Head of caudate nucleus (tissue), 42 donors: ENCODE results near the gene CD248.

Source experiments
- DNase-seq, 42 donors: peaks; one replicate each; pipeline versions ENCODE4 v3.0.0 to v3.0.0-alpha.2; 2020 to 2021; ENCODE audit warnings: mixed read lengths in 7 of 42
- intact Hi-C: fragments of 100-400 bp; cut with DNase I; formaldehyde crosslinking; loops from one replicate; pipeline ENCODE4 v1.15.0; 2022

The CD248 gene

DNA sequence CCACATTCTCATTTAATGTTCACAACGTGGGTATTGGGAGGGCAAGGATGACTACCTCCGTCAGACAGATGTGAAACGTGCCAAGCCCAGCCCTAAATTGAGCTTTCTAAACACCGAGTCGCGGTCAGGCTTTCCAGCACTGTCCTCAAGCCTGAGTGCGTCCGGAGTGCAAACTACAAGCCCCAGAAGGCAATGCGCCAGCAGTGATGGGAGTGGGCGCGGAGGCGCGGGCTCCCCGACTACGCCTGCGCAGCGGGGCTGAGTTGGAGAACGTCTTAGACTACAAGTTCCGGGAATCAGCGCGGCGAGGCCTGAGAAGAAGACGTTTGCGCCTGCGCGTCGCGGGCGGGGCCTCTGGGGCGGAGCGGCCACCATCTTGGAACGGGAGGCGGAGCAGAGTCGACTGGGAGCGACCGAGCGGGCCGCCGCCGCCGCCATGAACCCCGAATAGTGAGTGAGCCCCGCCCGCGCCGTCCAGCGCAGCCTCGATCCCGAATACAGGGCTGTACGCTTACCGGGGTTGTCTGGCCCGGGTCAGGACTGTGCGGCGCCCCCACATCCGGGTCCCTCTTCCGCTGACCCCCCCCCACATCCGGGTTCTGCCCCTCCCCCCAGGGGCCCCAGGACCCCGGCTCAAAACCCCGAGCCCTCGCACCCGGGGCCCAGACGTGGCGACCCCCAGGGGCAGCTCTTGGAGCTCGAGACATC lies 48.4 kb downstream of the CD248 start, which contains the start of gene RAB1B:
RAB1B (plus strand) TSS at position 396 of the 708 bp plus-strand sequence; CDS start at position 437, 41 bp downstream.
- peak; percentile 98 to 100 (median 100) for DNase-seq
- intact Hi-C loops = no loop called here

- DNase-seq = peak; percentile 74 to 95 (median 90)
- intact Hi-C loops = no loop called here
These were observed 49.2 kb downstream of the CD248 start for GRCh38 chr11:66267379-66268243.

GRCh38 chr11:66267039-66267378 lies 49.8 kb downstream of the CD248 start:
- intact Hi-C loops = no loop called here
- peak in 1 of 42 donors; percentile 38 for DNase-seq

GRCh38 chr11:66266378-66267038 lies 50.3 kb downstream of the CD248 start:
- intact Hi-C loops = no loop called here
- no peak for DNase-seq

DNA sequence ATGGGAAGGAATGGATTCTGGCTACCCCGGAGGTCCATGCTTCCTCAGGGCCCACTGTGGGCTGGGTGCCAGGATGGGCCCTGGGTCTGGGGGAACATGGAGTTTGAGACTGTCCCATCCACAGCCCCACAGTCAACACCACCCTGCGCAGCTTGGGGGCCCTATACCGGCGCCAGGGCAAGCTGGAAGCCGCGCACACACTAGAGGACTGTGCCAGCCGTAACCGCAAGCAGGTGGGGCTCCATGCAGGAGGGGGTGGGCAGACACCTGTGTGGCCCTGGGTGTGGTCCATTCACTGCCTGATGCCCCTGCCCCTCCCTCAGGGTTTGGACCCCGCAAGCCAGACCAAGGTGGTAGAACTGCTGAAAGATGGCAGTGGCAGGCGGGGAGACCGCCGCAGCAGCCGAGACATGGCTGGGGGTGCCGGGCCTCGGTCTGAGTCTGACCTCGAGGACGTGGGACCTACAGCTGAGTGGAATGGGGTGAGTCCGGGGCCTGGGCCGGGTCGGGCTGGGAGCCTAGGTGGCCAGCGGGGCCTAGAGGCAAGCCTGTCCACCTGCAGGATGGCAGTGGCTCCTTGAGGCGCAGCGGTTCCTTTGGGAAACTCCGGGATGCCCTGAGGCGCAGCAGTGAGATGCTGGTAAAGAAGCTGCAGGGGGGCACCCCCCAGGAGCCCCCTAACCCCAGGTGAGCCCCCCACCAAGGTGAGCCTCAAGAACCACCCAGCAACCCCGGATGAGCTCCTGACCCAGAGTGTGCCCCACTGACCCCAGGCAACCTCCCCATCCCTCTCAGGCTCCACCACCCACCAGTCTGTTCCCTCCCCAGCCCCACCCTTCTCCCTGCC lies 51.1 kb downstream of the CD248 start:
- no peak for DNase-seq
- intact Hi-C loops = no loop called here

- intact Hi-C loops = no loop called here
- peak in 1 of 42 donors; percentile 27 for DNase-seq
These were observed 51.9 kb downstream of the CD248 start for GRCh38 chr11:66264914-66265313.
